HEK293 (cell line): ENCODE results near the gene ATF2.

Experiments used
- CTCF ChIA-PET: fragments of 350-600 bp; formaldehyde crosslinking; extraction: SDS; loops from one replicate; lab custom pipeline; 2021; ENCODE audit warnings: antibody characterized with exemption; lab: Yijun Ruan, JAX
- POLR2A ChIA-PET: fragments of 300-600 bp; formaldehyde crosslinking; extraction: SDS; loops from one replicate; lab custom pipeline; 2020; ENCODE audit warnings: antibody characterized with exemption, inconsistent platforms; lab: Yijun Ruan, JAX
- H3K27ac ChIP-seq: fragments of 200-500 bp; sonication (Bioruptor generic); 2 replicates; pipeline ENCODE4 v1.5.1; 2014; ENCODE audit warnings: low read depth, low read length, control low read depth, inconsistent platforms; ENCODE audit errors: extremely low read depth
- H3K36me3 ChIP-seq, 2 experiments: fragments of 200-500 bp in 1 of 2; sonication (Bioruptor generic) in 1 of 2; 1 replicate in 1 of 2; 2 replicates in 1 of 2; pipeline ENCODE4 v1.5.1; 2014 to 2017; ENCODE audit warnings: inconsistent platforms in 2 of 2, low read length in 2 of 2; ENCODE audit not compliant: control insufficient read depth in 2 of 2, insufficient read depth in 1 of 2
- H3K4me1 ChIP-seq: fragments of 200-500 bp; sonication (Bioruptor generic); 2 replicates; pipeline ENCODE4 v1.5.1; 2014; ENCODE audit warnings: mild to moderate bottlenecking, low read length, inconsistent platforms; ENCODE audit not compliant: control insufficient read depth, insufficient read depth
- H3K4me3 ChIP-seq: 2 replicates; pipeline ENCODE4 v1.5.1; 2011; ENCODE audit warnings: low read depth, mild to moderate bottlenecking, control low read depth, low read length, moderate library complexity
- H3K9me3 ChIP-seq: fragments of 200-500 bp; sonication (Bioruptor generic); 2 replicates; pipeline ENCODE4 v1.5.1; 2014; ENCODE audit warnings: low read depth, low read length, inconsistent platforms; ENCODE audit not compliant: control insufficient read depth, insufficient read depth
- KLF8 ChIP-seq: fragments of 450-650 bp; formaldehyde crosslinking; IDR thresholded peaks from 2 replicates; pipeline ENCODE4 v1.5.1; 2016; ENCODE audit warnings: missing biosample characterization, missing genetic modification characterization
- YY2 ChIP-seq: fragments of 450-650 bp; formaldehyde crosslinking; IDR thresholded peaks from 2 replicates; pipeline ENCODE4 v1.5.1; 2016; ENCODE audit warnings: missing biosample characterization, missing genetic modification characterization
- ZNF114 ChIP-seq: fragments of 450-650 bp; formaldehyde crosslinking; IDR thresholded peaks from 2 replicates; pipeline ENCODE4 v1.5.0; 2017; ENCODE audit warnings: missing biosample characterization, missing genetic modification characterization
- ZNF133 ChIP-seq: fragments of 450-650 bp; formaldehyde crosslinking; IDR thresholded peaks from 2 replicates; pipeline ENCODE4 v1.5.1; 2016; ENCODE audit warnings: missing biosample characterization, missing genetic modification characterization
- ZNF174 ChIP-seq: fragments of 450-650 bp; formaldehyde crosslinking; IDR thresholded peaks from 2 replicates; pipeline ENCODE4 v1.5.0; 2017; ENCODE audit warnings: missing biosample characterization, mild to moderate bottlenecking, missing genetic modification characterization
- ZNF239 ChIP-seq: fragments of 450-650 bp; formaldehyde crosslinking; IDR thresholded peaks from 2 replicates; pipeline ENCODE4 v1.5.1; 2016; ENCODE audit warnings: missing biosample characterization, missing genetic modification characterization
- ZNF24 ChIP-seq: fragments of 450-650 bp; formaldehyde crosslinking; IDR thresholded peaks from 2 replicates; pipeline ENCODE4 v1.5.1; 2016; ENCODE audit warnings: missing biosample characterization, missing genetic modification characterization
- ZNF266 ChIP-seq: fragments of 450-650 bp; formaldehyde crosslinking; IDR thresholded peaks from 2 replicates; pipeline ENCODE4 v1.5.1; 2016; ENCODE audit warnings: missing biosample characterization, missing genetic modification characterization, low read depth
- ZNF292 ChIP-seq: fragments of 450-650 bp; formaldehyde crosslinking; IDR thresholded peaks from 2 replicates; pipeline ENCODE4 v1.5.1; 2016; ENCODE audit warnings: low read depth, missing biosample characterization, missing genetic modification characterization, borderline replicate concordance
- ZNF394 ChIP-seq: fragments of 450-650 bp; formaldehyde crosslinking; IDR thresholded peaks from 2 replicates; pipeline ENCODE4 v1.5.1; 2016; ENCODE audit warnings: missing biosample characterization, missing genetic modification characterization, mild to moderate bottlenecking, moderate library complexity, borderline replicate concordance
- ZNF501 ChIP-seq: fragments of 450-650 bp; formaldehyde crosslinking; IDR thresholded peaks from 2 replicates; pipeline ENCODE4 v1.5.1; 2016; ENCODE audit warnings: missing biosample characterization, missing genetic modification characterization
- ZNF623 ChIP-seq: fragments of 450-650 bp; formaldehyde crosslinking; IDR thresholded peaks from 2 replicates; pipeline ENCODE4 v1.5.1; 2016; ENCODE audit warnings: missing biosample characterization, missing genetic modification characterization
- ZNF664 ChIP-seq: fragments of 450-650 bp; formaldehyde crosslinking; IDR thresholded peaks from 2 replicates; pipeline ENCODE4 v1.5.1; 2016; ENCODE audit warnings: missing biosample characterization, missing genetic modification characterization
- ZNF76 ChIP-seq: fragments of 450-650 bp; formaldehyde crosslinking; IDR thresholded peaks from 2 replicates; pipeline ENCODE4; 2016; ENCODE audit warnings: low read depth, missing biosample characterization, missing genetic modification characterization, borderline replicate concordance
- ZSCAN23 ChIP-seq: fragments of 450-650 bp; formaldehyde crosslinking; IDR thresholded peaks from 2 replicates; pipeline ENCODE4 v1.5.1; 2016; ENCODE audit warnings: missing biosample characterization, missing genetic modification characterization
- TF ChIP-seq, protein P1 (sequence below): fragments of 450-650 bp; formaldehyde crosslinking; IDR thresholded peaks from 2 replicates; pipeline ENCODE4 v1.5.1; 2016; ENCODE audit warnings: missing biosample characterization, missing genetic modification characterization
- TF ChIP-seq, protein P2 (sequence below): fragments of 450-650 bp; formaldehyde crosslinking; IDR thresholded peaks from 2 replicates; pipeline ENCODE4 v1.5.1; 2017; ENCODE audit warnings: missing biosample characterization, missing genetic modification characterization
- TF ChIP-seq, protein P3 (sequence below): fragments of 450-650 bp; formaldehyde crosslinking; IDR thresholded peaks from 2 replicates; pipeline ENCODE4 v1.5.1; 2017; ENCODE audit warnings: missing biosample characterization, missing genetic modification characterization
- TF ChIP-seq, protein P4 (sequence below): fragments of 450-650 bp; formaldehyde crosslinking; IDR thresholded peaks from 2 replicates; pipeline ENCODE4 v1.5.1; 2017; ENCODE audit warnings: missing biosample characterization, missing genetic modification characterization

ATF2 gene

DNA sequence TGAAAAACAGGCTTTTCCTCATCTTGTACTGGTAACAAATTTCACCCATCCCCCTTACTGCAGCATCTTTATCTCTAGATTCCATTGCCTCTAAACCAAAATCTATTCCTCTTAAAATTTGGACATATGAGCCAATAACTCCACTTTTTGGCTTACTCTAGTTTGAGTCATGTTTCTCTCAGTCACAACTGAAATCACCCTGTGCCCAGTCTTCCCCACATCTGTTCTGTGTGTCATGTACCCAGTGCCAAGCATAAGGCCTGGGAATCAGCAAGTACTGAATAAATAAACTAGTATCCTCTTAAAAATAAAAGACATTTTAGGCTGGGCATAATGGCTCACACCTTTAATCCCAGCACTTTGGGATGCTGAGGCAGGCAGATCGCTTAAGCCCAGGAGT is 142.1 kb downstream of the ATF2 start:
- CTCF ChIA-PET: interaction anchor here (0.6 to 0.8 kb wide), 2 partner anchors 14 to 440 kb away, joined by 3 read pairs; no protein-coding TSS in a partner anchor
- Histone ChIP-seq H3K4me1 (no peaks in the 10 kb centered on the region), H3K27ac (no peak overlapping the region), H3K36me3 (no peaks in the 10 kb centered on the region), H3K4me3 (no peak overlapping the region)
- TF ChIP-seq, protein P1, sequence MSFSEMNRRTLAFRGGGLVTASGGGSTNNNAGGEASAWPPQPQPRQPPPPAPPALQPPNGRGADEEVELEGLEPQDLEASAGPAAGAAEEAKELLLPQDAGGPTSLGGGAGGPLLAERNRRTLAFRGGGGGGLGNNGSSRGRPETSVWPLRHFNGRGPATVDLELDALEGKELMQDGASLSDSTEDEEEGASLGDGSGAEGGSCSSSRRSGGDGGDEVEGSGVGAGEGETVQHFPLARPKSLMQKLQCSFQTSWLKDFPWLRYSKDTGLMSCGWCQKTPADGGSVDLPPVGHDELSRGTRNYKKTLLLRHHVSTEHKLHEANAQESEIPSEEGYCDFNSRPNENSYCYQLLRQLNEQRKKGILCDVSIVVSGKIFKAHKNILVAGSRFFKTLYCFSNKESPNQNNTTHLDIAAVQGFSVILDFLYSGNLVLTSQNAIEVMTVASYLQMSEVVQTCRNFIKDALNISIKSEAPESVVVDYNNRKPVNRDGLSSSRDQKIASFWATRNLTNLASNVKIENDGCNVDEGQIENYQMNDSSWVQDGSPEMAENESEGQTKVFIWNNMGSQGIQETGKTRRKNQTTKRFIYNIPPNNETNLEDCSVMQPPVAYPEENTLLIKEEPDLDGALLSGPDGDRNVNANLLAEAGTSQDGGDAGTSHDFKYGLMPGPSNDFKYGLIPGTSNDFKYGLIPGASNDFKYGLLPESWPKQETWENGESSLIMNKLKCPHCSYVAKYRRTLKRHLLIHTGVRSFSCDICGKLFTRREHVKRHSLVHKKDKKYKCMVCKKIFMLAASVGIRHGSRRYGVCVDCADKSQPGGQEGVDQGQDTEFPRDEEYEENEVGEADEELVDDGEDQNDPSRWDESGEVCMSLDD (tag by site-specific recombination): no peak
- TF ChIP-seq ZSCAN23 (tag by site-specific recombination) (no peak), ZNF239 (tag by site-specific recombination) (no peak), ZNF76 (tag by site-specific recombination) (no peak), ZNF292 (tag by site-specific recombination) (no peak), ZNF501 (tag by site-specific recombination) (no peak), KLF8 (tag by site-specific recombination) (no peak), ZNF114 (tag by site-specific recombination) (no peak), YY2 (tag by site-specific recombination) (no peak), ZNF623 (no peak)
- TF ChIP-seq, protein P2, sequence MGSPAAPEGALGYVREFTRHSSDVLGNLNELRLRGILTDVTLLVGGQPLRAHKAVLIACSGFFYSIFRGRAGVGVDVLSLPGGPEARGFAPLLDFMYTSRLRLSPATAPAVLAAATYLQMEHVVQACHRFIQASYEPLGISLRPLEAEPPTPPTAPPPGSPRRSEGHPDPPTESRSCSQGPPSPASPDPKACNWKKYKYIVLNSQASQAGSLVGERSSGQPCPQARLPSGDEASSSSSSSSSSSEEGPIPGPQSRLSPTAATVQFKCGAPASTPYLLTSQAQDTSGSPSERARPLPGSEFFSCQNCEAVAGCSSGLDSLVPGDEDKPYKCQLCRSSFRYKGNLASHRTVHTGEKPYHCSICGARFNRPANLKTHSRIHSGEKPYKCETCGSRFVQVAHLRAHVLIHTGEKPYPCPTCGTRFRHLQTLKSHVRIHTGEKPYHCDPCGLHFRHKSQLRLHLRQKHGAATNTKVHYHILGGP (tag by site-specific recombination): no peak
- TF ChIP-seq, protein P3, sequence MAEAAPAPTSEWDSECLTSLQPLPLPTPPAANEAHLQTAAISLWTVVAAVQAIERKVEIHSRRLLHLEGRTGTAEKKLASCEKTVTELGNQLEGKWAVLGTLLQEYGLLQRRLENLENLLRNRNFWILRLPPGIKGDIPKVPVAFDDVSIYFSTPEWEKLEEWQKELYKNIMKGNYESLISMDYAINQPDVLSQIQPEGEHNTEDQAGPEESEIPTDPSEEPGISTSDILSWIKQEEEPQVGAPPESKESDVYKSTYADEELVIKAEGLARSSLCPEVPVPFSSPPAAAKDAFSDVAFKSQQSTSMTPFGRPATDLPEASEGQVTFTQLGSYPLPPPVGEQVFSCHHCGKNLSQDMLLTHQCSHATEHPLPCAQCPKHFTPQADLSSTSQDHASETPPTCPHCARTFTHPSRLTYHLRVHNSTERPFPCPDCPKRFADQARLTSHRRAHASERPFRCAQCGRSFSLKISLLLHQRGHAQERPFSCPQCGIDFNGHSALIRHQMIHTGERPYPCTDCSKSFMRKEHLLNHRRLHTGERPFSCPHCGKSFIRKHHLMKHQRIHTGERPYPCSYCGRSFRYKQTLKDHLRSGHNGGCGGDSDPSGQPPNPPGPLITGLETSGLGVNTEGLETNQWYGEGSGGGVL (tag by site-specific recombination): no peak
- TF ChIP-seq, all 188 proteins: peak for 0
- no peaks in the 10 kb centered on the region for H3K9me3 ChIP-seq
- POLR2A ChIA-PET: interaction anchor here (0.7 kb wide), 1 partner anchor 169 kb away, joined by 3 read pairs; no protein-coding TSS in a partner anchor

DNA sequence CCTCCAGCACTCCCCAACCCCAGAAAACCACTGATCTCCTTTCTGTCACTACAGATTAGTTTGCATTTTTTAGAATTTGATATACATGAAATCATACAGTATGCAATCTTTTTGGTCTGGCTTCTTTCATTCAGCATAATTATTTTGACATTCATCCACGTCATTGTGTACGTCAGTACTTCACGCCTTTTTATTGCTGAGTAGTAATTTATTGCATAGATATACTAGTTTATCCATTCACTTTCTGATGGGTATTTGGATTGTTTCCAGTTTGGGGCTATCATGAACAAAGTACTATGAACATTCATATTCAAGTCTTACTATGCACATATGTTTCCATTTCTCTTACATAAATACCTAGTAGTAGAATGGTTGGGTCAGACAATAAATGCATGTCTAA is 142.8 kb downstream of the ATF2 start:
- no peaks in the 10 kb centered on the region for H3K36me3 ChIP-seq
- TF ChIP-seq ZNF664 (tag by site-specific recombination): no peak
- no peak for TF ChIP-seq ZNF394 (tag by site-specific recombination)
- TF ChIP-seq ZNF24: no peak
- TF ChIP-seq ZNF174: no peak
- TF ChIP-seq, protein P4, sequence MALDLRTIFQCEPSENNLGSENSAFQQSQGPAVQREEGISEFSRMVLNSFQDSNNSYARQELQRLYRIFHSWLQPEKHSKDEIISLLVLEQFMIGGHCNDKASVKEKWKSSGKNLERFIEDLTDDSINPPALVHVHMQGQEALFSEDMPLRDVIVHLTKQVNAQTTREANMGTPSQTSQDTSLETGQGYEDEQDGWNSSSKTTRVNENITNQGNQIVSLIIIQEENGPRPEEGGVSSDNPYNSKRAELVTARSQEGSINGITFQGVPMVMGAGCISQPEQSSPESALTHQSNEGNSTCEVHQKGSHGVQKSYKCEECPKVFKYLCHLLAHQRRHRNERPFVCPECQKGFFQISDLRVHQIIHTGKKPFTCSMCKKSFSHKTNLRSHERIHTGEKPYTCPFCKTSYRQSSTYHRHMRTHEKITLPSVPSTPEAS (tag by site-specific recombination): no peak
- TF ChIP-seq, protein P2 (tag by site-specific recombination): no peak
- no peak for TF ChIP-seq ZSCAN23 (tag by site-specific recombination)
- no peak for TF ChIP-seq ZNF133
- no peak for TF ChIP-seq ZNF266
- CTCF ChIA-PET: interaction anchor here (0.6 kb wide), 1 partner anchor 262 kb away, joined by 3 read pairs; no protein-coding TSS in a partner anchor

More for the DNA sequence above, 142.8 kb downstream of the ATF2 start:
- no peak overlapping the region for H3K27ac ChIP-seq
- H3K4me1 ChIP-seq: no peaks in the 10 kb centered on the region
- no peaks in the 10 kb centered on the region for H3K9me3 ChIP-seq
- POLR2A ChIA-PET: interaction anchor here (0.7 kb wide), 1 partner anchor 156 kb away, joined by 3 read pairs; no protein-coding TSS in a partner anchor
- H3K4me3 ChIP-seq: no peak overlapping the region
